DOHH2 (cell line): ENCODE measurements around the gene CLDN15.

Experiments used
- EZH2phosphoT487 ChIP-seq: fragments of 200-600 bp; sonication (generic); IDR thresholded peaks from 2 replicates; pipeline ENCODE4 v1.6.1; 2017; ENCODE audit warnings: borderline replicate concordance, mild to moderate bottlenecking, antibody characterized with exemption, low read length, moderate library complexity, mixed read lengths
- TF ChIP-seq, protein P1 (sequence below): fragments of 200-600 bp; sonication (generic); IDR thresholded peaks from one replicate; pipeline ENCODE4 v1.5.1; 2014; ENCODE audit warnings: antibody characterized with exemption, mild to moderate bottlenecking, low read depth, low read length; ENCODE audit not compliant: poor library complexity, severe bottlenecking

DNA sequence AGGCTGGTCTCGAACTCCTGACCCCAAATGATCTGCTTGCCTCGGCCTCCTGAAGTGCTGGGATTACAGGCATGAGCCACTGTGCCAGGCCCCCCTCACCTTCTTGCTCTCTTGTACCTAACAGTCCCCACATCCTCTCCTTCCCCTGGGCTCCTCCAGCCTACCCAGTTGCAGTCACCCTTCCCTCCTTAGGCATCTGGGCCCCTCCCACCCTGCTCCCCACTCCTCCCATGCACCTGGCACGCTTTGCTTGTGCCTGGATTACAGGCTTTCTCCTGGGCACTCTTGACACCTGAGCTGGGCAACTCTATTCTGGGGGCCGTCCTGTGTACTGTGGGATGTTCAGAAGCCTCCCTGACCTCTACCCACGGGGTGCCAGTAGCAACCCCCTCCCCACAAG lies 3.0 kb downstream of the CLDN15 start:
- TF ChIP-seq, protein P1, sequence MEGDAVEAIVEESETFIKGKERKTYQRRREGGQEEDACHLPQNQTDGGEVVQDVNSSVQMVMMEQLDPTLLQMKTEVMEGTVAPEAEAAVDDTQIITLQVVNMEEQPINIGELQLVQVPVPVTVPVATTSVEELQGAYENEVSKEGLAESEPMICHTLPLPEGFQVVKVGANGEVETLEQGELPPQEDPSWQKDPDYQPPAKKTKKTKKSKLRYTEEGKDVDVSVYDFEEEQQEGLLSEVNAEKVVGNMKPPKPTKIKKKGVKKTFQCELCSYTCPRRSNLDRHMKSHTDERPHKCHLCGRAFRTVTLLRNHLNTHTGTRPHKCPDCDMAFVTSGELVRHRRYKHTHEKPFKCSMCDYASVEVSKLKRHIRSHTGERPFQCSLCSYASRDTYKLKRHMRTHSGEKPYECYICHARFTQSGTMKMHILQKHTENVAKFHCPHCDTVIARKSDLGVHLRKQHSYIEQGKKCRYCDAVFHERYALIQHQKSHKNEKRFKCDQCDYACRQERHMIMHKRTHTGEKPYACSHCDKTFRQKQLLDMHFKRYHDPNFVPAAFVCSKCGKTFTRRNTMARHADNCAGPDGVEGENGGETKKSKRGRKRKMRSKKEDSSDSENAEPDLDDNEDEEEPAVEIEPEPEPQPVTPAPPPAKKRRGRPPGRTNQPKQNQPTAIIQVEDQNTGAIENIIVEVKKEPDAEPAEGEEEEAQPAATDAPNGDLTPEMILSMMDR, result no peak
- TF ChIP-seq EZH2phosphoT487, result no peak
